NCI-H2227 treated with DMSO at 0.1 percent for 48 hours (cell line): ENCODE data around the gene TMCC1.
"Not testable (repeated sequence)": the region's sequence is repeated elsewhere in the genome, so short reads cannot be mapped to it uniquely, and the experiment has no call there.

Experiments
- DNase-seq: peaks from one replicate; lab custom pipeline; 2025; lab: John Stamatoyannopoulos, UW

Gene TMCC1

GRCh38 chr3:129622933-129623332 lies 270.6 kb downstream of the TMCC1 start:
- DNase-seq: no peak

- DNase-seq: no peak
Measured at GRCh38 chr3:129622226-129622874, 271.2 kb downstream of the TMCC1 start.

GRCh38 chr3:129621626-129622225 lies 271.8 kb downstream of the TMCC1 start:
- no peak for DNase-seq

- DNase-seq: no peak
Measured at GRCh38 chr3:129620828-129621559, 272.5 kb downstream of the TMCC1 start.

- no peak for DNase-seq
Measured at GRCh38 chr3:129619726-129620162, 273.8 kb downstream of the TMCC1 start.

DNA sequence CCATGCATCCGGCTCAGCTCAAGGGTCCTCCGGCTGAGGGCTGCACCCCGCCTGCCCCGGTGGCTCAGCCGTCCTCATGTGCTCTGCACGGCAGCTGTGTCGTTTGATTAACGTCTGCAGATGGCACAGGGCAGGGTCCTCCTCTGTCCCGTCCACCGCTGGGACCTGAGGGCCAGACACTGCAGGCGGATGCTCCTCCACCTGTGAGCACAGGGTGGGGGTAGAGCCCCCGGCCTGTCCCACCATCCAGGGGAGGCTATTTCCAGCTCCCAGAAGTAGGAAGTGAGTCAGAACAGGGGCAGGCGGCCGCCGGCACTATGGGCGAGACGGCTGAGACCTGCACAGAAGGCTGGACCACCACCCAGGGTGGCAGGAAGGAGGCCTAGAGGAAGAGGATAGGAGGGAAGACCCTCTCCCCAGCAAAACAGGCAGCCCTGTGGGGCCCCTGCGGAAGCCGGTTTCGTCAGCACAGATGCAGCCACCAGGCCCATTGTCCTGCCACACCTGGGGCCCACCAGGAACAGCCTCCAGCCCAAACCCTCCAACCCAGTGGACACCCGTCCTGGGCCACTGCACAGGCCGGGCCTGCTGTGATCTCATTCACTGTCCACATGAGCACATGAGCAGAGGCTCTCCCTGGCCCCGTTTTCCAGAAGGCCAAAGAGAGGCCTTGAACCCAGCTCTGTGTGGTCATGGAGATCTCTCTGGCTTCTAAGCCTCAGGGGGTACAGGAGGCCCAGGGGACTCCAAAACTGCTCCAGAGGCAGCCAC lies 274.4 kb downstream of the TMCC1 start:
- DNase-seq: no peak

GRCh38 chr3:129618186-129618820 lies 275.2 kb downstream of the TMCC1 start:
- DNase-seq: no peak

DNA sequence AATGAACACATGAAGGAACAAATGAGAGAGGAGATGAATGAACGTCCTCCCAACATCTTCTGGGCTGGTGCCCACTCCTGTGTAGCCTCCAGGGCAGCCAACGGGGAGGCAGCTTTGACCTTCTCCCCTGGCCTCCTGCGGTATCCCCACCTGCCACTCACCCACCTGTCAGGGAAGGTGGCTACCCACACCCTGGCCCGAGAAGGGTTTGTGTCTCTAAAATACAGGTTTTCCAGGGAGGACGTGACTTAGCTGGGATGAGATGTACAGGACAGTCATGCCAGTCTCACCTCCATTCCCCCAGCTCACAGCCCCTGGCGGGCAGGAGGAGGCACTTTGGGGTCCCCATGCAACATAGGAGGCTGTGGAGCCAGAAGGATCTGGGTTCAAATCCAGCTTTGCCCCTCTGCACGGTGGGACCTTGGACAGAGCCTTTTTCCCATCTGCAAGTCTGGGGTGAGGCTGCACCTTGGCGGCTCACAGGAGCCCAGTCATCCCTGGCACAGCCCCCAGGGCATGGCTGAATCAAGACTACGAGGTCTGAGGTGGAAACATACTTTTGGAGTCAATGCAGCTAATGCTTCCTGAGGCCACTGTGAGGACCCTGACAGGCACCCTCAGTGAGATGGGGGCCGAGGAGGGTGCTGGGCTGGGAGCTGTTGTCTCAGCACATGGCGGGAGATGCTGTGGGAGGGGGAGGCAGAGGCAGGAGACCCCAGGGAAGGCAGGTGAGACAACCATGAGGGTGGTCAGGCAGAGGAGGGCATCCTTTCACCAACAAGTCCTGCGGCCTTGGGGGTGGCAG lies 275.9 kb downstream of the TMCC1 start:
- DNase-seq: no peak

- no peak for DNase-seq
Measured at GRCh38 chr3:129616713-129617112, 276.8 kb downstream of the TMCC1 start.

DNA sequence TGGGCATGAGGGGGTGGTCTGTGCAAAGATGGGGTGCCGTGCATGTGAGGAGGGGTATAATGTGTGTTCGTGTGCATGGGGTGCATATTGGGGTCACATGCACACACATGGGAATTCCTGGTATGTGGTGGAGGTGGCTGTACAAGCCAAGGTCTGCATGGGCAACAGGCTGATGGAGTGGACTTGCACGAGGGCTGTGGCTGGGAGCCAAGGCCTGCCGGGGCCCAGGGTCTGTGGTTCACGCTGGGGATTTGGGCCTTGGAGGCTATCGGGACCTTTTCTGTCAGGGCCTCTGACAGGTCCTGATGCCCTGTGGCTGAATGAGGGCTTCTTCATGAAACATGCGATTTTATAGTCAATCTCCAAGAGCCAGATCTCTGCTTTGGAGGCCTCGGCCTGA lies 277.2 kb downstream of the TMCC1 start:
- no peak for DNase-seq

- no peak for DNase-seq
Measured at GRCh38 chr3:129615751-129616281, 277.7 kb downstream of the TMCC1 start.

DNA sequence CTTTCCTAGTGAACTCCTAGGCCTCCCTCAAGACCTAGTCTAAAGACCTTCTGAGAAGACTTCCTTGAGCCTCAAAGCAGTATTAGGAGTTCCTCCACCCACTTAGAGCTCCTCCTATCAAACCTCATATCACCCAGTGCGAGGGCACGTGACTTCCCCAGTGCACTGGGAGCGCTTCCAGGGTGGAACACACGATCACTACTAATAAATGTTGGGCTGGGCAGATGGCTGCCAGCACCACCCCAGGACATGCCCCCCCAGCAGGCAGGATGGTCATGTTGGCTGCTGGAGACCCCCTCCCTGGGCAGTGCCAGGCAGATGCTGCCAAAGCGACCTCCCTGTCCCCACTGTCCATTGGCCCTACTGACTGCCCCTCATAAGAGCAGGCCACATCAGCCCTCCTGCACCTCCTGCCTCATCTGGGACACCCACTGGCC lies 278.6 kb downstream of the TMCC1 start:
- DNase-seq: no peak

DNA sequence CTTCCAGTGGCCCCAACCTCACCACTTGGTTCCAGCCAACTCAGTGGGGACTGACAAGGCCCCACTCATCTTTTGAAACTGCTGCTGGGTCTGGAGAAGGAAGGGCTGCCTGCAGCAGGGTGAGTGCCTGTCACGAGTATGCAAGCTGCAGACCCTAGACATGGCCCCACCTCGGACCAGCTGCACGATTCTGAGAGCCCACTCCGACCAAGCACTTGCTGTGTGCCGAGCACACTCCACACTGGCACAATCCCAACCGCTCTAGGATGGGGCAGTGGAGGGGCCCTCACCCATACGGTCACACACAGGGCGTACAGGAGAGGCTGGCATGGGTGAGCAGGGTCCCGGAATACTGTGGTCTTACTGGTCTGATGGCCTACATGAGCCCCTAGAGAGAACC lies 279.1 kb downstream of the TMCC1 start:
- DNase-seq: no peak

DNA sequence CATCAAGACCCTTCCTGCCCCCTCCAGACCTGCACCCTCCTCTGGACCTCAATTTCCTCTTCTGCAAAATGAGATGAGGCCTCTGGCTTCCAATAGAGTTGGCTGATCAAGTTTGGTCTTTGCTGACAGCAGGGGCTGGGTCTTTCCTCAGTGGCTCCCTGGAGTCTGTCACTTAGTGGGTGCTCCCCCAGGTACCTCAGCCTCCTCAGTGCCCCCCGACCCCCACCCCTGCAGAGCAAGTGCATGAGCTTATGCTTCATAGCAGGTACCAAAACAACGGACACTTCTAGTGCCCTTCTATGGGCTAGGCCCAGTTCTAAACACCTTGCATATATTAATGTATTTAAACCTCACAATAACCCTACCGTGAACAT lies 280.2 kb downstream of the TMCC1 start:
- DNase-seq: no peak

GRCh38 chr3:129612534-129613366 lies 280.8 kb downstream of the TMCC1 start:
- DNase-seq: no peak

DNA sequence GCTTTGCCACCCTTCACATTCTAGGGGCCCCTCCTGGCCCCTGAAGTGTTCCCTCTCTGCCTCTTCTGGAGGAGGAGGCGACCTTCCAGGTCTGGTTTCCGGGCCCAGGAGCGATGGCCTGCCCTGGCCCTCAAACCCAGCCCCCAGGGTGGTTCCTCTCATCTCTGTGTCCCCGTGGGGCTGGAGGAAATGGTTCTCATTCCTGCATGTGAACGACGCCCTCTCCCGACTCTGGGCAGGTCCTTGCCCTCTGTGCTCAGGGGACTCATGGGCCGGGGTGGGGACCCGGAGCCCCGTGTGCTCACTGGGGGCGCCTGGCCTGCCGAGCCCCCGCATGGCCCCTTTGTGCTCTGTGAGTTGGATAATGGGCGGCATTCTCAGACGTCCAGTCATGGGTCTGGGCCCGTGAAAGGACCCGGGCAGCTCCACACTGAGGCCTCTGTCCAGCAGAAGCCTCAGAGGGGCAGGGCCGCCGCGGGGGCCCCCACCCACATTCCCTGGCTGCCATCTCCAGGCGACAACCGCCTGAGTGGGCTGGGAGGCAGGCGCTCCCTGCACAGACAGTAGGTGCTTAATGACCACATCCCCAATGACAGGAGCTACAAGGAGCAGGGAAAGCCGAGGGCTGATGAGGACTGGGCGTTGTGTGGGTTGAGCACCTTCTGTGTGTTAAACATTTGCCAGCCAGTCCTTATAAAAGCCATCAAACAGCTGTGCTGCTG lies 281.5 kb downstream of the TMCC1 start:
- no peak for DNase-seq

DNA sequence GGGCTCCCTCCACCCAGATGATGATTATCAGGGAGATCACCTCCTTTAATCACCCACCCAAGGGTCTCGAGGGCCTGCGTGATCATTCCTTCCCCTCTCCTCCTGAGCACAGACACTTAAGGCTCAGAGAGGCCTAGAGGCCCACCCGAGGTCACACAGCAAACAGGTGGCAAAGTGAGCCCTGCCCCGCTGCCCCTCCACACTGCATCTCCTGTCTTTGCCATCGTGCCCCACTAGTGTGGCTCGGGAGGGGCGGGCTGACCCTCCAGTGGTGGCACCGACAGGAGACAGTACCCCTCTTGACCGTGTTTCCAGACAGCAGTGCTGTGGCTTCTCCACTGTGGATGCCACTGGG lies 282.1 kb downstream of the TMCC1 start:
- DNase-seq: no peak

DNA sequence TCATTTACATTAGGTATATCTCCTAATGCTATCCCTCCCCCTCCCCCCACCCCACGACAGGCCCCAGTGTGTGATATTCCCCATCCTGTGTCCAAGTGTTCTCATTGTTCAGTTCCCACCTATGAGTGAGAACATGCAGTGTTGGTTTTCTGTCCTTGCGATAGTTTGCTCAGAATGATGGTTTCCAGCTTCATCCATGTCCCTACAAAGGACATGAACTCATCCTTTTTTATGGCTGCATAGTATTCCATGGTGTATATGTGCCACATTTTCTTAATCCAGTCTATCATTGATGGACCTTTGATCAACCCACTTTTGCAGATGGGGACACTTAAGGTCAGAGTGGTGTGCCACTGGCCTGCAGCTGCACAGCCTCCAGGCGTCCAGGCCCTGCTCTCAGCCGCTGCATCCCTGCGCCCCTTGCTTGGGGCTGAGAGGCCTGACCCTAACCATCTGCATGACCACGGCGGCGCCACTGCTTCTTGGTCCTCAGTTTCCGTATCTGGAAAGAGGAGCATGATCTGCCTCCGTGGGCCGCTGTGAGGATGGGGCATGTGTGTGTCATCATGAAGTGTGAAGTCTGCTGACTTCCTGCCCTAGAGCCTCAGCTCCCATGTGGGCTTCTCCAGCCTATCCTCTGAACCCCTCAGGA lies 282.6 kb downstream of the TMCC1 start:
- DNase-seq: not testable (repeated sequence)

DNA sequence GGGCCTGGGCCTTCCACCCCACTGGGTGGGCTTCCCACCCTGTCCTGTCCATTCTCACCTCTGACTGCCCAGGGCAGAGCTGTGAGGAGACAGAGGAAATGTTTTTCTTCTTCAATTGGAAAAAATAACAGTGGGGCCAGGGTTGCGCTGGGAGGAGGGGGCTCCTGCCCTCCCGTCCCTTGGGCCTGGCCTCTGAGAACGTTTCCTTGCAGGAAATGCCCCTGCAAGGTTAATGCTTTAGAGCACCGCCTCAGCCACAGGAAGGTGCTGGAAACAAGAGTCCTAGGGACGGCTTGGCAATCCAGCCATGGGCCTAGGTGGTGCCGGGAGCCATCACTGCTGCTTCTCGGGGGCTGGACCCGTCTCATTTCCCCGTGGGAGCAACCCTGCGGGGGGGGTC lies 283.2 kb downstream of the TMCC1 start:
- DNase-seq: no peak
